HG03064 (cell line): ENCODE data around the gene SNX20.

ENCODE experiments used
- ATAC-seq: cut with Tn5 transposase; IDR thresholded peaks from one replicate; pipeline ENCODE4 v1.9.1; 2021; ENCODE audit warnings: low read depth; ENCODE audit not compliant: unreplicated experiment

Gene SNX20

DNA sequence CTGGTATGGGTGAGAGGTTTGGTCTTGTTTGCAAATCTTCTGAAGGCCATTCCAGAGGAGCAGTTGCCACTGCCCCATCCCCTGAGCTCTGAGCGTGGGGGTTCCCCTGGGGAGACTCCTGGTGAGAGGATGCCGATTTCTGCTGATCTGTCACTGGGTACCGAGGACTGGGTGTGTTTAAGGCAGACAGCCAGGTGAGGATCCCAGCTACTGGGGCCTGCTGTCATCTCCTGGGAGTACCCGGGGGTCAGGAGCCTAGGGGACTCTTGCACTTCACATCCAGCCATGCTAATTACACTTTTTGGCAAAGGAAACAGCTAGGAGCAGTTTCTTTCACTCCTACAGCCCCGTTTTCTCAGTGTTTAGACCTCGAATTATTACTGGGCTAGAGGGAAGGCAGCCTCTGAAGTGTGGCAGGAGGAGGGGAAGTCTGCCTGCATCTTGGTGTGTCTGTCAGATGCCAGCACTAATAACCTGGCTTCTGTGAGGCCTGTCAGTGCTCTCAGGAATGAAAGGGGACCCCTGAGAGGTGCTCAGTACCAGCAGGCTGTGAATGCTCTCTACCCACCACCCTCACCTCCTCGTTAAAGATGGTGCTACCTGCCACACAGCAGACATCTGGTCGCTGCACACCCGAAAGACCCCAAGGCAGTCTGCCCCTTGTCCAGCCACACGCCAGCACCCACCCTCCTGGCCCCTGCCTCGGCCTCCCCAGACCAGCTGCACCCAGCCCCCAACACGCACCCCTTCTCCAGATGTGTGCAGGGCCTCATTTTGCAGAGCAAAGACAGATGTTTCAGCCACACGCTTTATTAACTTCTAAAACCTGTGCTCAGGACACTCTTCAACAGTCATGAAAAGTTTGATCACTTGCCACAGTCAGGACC, 43.2 kb downstream of the SNX20 start:
- no peak for ATAC-seq

DNA sequence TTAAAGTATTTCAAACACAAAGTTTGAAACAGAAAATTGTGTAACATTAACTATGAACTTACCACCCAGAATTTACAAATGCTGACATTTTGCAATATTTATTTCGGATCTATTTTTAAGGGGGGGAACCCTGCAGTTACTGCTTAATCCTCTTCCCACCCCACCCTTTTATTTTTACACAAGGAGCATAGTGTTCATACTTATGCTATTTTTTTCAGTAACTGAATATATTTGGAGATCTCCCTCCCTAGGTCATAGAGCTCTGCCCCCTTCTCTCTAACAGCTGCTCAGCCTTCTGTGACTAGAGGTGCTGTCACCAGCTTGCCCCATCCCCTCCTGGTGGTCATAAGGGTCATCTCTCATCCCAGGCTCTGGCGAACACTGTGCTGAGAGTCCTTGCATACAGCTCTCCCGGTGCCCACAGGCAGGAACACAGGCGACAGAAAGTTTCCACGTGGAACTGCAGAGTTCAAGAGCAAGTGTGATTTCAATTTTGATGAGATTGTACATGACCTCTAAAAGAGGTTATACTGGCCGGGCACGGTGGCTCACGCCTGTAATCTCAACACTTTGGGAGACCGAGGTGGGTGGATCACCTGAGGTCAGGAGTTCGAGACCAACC, 44.2 kb downstream of the SNX20 start:
- no peak for ATAC-seq

DNA sequence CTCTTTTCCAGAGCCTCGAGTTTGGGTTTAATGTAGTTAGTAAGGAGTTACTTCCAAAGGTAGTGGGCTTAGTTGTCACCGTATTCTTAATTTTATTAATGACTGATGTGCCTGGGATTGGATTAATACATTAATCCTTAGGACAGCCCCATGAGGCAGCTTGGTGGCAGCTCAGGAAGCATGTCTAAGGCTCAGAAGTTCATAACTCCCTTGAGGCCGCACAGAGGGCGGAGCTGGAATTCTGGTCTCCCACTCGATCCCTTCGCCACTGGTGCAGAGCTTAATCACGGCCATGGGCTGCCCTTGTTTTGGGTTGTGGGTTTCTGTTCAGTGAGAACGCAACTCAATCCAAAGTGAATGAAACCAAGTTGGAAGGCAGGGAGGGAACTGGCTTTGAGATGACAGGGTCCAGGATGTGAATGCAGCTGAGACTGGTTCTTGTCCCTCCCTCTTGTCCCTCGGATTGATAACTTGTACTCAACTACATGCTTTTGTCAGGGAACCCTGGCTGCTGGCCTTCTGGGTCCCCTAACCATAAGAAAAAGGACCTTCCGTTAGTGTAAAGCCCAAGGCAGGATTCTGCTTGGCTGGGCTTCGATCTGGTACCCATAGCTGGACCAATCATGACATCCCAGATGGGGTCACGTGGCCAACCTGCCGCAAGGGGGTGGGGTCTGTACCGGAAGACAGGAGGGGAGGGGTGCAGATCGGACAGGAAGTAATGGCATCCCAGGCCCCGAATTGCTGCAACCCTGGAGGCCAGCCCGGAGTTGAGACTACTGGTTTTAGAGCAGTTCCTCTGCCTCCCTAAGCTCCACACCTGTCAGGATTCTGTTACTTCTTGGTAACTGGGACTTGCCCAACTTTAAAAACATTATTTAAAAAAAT, 45.4 kb downstream of the SNX20 start:
- ATAC-seq: no peak

DNA sequence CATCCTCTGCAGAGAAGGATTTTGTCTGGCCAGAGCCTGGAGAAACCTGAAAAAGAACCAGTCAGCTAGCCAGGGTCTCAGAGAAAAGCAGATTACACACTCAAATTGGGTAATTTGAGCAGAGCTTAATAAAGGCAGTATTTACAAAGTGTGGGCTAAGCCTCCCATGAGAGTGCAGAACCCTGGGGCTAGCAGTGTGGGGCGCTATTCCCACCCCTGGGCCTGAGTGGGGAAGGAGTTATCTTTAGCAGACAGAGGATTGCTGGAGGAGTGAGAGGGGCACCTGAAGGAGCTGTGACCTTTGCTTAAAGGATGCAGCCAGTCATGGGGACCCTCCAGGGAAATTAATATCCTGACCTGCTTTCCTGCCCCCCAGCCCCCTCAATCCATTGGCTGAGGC, 46.2 kb downstream of the SNX20 start:
- no peak for ATAC-seq

DNA sequence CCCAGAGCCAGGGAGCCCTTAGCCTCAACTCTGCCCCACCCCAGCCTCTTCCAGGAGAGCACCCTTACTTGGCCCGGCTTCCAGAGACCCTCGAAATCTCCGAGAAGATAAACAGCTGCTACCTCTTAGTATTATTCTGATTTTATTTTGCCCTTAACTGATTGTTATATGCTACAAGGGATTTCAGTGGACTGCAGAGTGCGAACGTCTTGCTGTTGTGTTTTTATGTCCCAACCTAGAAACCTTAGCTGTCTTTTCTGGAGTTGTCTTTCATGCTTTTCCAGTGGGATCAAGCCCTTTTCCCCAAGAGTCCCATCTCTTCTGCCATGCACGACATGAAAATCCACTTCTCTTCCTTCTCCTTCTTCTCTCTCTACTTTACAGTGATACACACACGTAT, 47.0 kb downstream of the SNX20 start:
- ATAC-seq: no peak

DNA sequence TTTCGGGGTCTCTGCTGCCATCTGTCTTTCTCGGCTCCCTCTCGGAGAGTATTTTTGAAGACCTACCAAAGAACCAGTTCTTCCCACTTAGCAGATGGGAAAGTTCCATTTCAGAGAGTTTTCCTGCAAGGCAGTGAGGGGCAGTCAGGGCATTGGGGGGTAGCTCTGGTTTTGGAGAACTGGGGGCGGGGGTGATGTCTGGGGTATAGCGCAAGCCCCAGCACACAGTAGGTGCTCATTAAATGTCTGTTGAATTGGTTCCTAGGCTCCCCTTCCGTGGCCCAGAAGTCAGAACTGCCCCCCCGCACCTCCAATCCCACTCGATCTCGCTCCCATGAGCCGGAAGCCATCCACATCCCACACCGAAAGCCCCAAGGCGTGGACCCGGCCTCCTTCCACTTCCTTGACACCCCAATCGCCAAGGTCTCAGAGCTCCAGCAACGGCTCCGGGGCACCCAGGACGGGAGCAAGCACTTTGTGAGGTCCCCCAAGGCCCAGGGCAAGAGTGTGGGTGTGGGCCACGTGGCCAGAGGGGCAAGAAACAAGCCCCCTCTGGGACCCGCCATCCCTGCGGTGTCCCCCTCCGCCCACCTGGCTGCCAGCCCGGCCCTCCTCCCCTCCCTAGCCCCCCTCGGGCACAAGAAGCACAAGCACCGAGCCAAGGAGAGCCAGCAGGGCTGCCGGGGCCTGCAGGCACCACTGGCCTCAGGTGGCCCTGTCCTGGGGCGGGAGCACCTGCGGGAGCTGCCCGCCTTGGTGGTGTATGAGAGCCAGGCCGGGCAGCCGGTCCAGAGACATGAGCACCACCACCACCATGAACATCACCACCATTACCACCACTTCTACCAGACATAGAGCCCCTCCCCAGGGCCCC, 47.9 kb downstream of the SNX20 start:
- no peak for ATAC-seq

DNA sequence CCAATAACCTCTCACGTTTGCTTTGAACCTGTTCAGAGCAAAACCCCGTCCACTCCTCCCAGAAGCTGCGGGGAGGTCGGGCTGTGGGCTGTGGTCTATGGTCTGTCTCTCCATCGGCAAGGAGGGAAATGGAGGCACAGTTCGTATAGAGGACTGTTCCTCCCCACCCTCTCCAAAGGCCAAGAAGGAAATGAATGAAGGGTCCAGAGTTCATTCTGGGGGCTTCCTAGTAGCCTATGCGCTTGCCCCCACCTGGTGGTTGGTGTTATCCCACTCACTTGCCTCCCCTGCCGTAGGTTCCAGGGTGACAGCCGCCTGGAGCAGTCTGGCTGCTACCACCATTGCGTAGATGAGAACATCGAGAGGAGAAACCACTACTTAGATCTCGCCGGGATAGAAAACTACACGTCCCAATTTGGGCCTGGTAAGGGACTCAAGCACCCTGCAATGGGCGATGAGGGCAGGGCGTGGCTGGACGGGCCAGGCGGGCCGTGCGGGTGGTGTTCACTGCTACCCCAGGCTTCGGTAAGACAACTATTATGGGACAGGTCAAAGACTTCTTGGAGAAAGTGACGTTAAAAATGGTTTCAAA, 49.0 kb downstream of the SNX20 start:
- no peak for ATAC-seq

DNA sequence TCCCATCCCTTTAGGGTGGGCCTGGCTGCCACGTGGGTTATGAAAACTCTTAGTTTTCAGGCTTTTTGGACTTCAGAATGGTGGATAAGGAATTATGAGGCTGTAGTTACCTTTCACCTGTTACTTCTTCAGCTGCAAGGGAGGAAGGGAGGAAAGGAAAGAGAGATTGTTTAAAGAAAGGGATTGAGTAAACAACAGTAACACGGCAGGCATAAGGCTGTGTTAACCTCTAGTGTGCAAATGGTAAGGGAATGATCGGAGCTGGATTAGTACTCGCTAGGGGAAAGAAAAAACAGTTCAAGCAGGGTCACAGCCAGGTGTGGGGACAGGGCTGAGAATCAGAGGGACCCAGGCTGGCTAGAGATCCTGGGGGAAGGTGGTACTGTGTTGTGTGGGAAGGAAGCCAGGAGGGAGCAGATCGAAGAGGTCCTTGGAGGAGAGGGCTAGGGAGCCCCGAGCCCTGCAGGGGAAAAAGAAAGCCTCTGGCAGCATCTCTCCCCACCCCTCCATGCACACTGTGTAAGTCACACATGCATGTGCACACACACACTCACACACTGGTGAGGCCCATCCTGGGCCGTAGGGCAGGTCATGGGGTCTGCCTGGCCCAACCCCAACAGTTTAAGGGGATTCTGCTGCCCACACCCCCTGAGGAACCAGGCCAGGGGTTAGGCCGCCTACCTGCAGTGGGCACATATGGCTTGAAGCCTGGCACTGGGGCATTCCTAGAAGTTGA, 49.7 kb downstream of the SNX20 start:
- no peak for ATAC-seq

DNA sequence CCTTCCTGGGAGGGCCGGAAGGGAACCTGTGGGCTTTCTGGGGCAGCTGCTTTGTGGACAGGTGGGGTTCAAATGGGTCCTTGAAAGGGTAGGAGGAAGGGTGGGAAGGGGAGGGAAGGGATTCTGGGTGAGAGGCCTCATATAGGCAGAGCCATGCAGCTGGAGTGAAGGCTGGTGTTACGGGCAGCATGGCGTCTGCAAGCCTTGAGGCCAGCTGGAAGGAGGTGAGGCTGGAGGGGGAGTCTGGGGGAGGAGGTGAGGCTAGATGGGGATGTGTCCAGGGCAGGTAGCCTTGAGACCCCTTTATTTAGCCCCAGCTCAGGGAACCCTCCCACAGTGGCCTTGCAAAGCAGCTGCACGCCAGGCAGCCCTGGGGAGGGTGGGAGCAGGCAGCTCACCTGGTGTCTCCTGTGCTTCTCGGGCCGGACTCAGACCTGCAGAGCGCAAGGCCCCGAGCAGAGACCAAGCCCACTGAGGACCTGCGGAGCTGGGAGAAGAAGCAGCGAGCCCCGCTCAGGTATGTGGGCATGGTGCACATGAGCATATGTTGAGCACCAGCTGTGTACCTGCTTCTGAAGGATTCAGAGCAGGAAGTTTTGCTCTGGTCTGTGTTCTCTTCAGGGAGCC, 50.6 kb downstream of the SNX20 start:
- no peak for ATAC-seq

DNA sequence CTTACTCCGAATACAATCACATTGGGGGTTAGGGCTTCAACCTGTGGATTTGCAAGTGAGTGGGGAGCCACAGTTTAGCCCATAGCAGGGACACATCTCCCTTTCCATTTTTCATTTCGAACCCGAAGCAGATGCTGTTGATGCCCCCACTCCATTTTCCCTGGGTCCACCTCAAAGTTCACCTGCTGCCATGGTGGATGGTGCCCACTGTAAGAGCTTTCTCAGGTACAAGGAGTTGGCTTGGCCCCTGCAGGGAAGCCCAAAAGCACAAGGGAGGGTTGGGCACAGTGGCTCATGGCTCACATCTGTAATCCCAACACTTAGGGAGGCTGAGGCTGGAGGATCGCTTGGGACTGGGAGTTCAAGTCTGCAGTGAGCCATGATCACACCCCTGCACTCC, 51.8 kb downstream of the SNX20 start:
- ATAC-seq: no peak

DNA sequence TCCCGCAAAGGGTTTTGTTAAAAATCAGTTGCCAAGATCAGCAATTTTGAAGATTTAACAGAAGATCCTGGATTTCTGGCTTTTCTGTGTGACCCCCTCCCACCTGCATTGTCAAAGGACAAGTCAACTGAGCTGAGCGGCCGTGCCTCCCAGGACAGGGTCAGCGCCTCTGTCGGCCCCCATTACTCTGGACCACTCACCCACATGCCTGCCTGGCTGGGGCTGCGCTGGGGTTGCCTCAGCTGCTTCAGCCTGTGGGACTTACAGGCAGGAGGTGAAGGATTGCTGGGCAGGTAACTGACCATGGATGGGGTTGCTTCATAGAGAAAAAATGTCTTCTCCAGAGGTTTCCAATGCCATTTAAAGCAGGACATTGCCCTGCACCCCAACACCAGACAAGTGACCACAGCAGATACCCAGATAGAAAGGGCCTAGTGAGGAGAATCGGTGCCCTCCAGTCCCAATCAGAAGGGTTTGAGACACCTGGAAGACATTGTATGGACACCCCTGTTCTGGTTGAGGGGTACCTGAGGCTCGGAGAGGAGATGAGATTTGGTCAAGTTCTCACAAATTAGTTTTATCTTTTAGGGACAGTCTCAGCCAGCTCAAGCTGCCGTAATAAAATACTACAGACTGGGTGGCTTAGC, 52.8 kb downstream of the SNX20 start:
- no peak for ATAC-seq

DNA sequence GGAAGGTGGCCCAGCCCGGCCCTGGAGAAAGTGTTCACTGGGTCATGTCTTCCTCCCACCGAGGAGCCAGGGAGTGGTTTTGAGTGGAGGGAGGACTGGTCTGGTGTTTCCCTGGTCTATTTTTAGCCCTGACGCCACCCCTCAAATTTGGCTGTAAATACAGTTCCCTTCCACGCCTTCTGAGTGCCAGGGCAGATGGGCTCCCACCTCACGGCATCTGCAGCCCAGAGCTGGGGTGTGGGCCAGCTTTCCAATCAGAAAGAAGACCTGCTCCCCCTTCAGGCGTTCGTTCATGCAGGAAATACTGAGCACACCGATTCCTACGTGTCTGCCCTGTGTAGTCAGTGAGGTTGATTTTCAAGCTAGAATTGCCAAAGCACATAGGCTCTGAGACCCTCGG, 53.7 kb downstream of the SNX20 start:
- no peak for ATAC-seq

DNA sequence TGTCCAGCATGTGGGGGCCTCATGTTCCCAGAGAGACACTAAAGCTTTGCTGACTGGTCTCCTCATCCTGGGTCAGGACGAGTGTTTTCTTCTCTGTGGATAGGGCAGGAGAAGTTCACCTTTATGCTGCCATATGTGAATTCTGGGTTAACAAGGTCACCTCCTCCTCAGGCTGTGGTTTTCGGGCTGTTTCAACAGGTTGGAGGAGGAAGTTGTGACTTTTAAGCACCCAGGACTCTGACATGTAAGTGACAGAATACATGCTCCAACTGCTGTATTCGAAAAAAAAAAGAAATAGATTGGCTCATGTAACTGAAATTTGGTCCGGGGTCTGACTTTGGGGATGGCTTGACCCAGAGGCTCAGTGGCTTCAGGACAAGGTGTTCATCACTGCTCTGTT, 54.2 kb downstream of the SNX20 start:
- no peak for ATAC-seq

DNA sequence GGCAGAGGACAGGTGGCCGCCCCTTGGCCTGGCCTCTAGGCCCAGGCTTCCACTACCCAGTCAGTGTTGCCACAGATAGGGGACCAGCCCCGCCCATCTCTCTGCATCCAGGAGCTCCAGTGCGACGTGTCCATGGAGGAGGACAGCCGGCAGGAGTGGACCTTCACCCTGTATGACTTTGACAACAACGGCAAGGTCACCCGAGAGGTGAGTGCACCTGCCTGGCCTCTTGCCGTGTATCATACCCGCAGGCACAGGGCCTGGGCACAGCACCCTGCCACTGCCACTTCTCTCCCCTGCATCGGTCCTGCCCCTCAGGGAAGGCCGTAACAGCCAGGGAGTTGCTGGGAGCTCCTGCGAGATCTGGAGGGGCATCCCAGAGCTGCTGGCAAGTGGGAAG, 55.7 kb downstream of the SNX20 start:
- no peak for ATAC-seq

DNA sequence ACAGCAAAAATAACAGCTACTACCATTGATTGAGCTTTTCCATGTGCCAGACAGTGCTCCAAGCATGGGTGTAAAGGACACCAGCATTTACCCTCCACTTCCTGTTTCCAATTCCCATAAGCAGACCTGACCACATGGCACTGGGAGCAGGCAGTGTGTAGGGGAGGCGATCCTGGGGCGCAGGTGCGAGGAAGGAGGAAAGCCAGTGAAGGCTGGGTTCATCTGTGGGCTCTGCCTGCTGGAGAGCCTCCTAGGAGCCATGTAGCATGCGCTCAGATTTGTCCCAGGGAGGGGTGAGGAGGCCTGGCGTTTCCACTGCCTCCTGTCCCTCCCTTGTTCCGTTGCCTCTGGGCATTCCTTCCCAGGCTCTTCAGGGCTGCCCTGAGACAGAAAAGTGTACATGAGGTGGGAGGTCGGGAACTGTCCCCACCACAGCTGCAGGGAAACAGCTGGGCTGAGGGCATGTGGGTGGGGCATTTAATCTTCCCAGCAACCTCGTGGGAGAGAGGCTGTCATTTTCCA, 56.6 kb downstream of the SNX20 start:
- ATAC-seq: no peak

DNA sequence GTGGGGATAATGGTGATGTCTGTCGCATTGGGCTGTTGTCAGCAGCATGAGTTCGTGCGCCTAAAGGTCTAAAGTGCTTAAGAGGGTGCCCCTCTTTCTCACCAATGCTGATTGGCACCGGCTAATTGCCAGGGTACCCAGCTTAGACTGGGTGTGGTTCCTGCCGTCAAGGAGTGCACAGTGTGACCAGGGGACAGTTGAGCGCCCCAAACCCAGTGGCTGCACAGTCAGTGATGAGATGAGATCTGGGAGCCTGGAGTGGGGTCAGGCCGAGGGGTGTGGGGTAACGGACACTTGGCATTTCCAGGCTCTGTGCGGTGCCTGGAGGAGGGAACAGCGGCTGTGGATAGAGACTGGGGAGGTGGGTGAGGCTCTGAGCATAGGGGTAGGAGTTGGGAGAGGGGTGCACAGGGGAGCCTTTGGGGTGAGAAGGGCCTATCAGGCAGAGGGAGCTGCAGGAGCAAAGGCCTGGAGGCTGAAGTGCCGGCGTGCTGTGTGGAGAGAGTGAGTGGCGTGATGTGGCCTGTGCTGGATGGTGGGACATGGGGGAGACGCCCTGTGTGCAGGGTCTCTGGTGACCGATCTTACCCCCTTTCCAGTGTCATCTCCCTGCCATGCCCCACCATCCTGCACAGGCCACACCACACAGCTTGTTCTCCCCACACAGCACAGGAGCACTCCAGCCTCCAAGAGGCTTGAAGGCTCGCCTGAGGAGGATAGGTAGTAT, 58.3 kb downstream of the SNX20 start:
- no peak for ATAC-seq

DNA sequence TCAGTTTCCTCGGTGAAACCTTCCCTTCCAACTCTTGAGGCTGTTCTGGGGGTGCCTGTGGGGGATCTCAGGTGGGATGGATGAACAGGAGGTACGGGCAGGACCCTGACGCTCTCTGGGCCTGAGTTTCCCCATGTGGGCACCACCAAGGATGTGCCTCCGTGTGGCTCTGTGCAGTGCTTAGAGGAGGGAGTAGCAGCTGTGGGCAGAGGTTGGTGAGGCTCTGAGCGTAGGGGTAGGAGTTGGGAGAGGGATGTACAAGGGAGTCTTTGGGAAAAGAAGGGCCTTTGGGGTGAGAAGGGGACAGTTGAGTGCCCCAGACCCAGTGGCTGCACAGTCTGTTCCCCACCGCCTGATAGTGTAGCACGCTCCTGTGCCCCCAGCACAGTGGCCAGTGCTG, 59.1 kb downstream of the SNX20 start:
- ATAC-seq: no peak
